GM21786 (cell line): ENCODE data around the gene LRIG1.

Experiments
- ATAC-seq: cut with Tn5 transposase; IDR thresholded peaks from one replicate; pipeline ENCODE4 v1.9.1; 2021; ENCODE audit not compliant: unreplicated experiment

LRIG1 gene

DNA sequence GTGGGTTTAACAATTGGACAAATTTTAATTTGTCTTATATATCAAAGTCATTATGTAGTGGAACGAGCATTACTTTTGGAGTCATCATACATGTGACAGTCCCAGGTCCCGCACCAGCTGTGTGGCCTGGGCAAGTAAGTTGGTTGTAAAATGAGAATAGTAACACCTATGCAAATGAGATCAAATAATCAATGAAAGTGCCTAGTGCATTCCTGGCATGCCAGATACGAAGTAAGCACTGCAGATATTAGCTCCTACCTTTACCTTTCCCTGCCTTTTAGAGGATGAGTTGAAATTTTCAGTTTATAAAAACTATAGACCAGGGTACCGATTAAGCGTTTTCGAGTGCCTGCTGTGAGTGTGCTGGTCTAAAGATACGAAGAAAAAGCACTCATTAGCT lies 134.1 kb downstream of the LRIG1 start:
- no peak for ATAC-seq

DNA sequence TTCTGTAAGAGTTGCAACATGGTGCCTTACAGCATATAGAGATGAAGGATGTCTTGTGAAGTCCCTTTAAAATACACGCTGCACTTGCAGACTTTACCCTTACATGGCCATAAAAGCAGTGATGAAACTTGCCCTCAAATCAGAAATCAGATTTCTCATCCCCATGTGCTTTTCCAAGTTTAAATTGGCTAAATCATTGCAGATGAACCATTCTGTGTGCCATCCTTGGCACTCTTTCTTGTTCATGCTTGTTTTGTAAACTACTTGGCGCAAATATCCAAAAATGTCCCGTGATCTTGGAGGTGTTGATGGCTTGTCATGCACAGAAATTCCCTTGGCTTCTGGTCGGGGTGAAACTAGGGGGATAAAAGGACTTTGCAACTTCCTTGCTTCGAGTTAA lies 135.7 kb downstream of the LRIG1 start:
- no peak for ATAC-seq

DNA sequence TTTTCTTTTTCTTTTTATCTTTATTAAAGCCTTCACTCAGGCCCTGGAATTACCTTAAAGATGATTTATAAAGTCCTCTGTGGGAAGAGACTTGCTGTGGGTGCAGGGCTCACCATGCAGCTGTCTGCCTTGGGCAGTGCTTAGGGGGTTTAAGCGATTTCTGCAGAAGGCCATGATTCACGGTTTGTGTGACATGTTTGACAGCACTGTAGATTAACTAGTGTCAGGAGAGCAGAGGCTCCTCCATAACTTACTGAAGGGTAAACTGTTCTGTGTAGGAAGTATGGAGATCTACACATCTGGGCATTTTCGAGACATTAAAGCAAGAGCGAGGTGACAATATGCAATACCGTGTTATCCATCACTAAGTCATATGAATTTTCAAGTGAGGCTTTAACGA lies 137.7 kb downstream of the LRIG1 start:
- no peak for ATAC-seq

DNA sequence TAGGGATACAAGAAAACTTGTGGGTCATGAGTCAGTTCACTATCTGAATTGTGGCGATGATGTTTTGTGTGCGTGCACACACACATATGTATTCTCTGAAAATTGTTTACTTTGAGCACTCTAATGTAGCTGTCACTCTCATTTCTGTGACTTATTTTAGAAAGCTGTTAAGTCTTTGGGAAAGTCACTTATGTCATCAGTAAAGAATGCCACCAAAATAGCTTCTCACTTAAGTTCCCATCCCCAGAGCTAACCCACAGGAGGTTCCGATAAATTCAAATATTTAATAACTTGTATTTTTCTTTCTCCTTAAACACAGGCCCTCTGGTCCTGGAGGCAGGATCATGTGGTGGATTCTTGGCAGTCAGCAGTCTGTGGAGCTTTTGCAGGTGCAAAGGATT lies 138.3 kb downstream of the LRIG1 start:
- ATAC-seq: no peak

DNA sequence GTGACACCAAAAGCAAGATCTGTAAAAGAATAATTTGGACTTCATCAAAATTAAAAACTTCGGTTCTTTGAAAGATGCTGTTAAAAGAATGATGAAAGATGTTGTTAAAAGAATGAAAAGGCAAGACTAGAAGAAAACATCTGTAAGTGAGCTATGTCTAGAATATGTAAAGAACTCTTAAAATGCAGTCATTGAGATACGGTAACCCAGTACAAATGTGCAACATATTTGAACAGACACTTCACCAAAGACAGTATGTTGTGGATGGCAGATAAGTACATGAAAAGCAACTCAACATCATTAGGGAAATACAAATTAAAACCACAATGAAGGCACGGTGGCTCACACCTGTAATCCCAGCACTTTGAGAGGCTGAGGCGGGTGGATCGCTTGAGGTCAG lies 139.5 kb downstream of the LRIG1 start:
- no peak for ATAC-seq

DNA sequence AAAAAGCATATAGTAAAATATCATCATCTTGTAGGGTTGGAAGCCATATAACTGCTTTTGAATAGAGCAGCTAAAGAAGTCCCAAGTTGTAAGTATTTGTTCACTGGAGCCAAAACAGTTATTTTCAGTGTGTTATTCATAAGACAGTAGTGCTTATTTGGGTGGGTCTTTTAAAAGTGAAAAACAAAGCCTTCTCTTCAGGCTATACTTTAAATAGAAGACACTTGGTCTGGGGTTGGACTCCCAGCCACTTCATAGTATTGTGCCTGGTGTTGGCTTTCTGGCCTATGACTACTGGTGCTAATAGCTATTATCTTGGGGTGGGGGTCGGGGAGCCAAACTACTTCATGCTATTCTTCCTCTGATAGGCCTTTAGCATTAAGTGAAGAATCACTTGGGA lies 144.8 kb downstream of the LRIG1 start:
- ATAC-seq: no peak

DNA sequence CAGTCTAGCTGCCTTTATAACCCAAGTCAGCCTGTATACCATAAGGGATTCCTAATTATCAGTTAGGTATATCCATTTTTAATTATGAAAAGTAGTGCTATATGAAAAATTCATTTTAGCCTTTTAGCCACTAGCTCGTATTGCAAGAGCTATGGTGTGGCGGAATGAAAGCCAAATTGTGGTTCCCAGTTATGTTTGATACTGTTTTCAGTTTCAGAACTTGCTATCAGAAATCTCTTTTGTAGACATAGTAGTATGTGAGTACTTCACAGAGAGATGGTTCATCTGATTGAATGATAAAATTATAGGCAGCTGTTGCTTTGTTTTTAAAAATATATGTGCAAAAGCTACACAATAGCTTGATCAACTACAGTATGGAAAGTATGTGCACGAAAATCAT lies 145.4 kb downstream of the LRIG1 start:
- ATAC-seq: no peak

DNA sequence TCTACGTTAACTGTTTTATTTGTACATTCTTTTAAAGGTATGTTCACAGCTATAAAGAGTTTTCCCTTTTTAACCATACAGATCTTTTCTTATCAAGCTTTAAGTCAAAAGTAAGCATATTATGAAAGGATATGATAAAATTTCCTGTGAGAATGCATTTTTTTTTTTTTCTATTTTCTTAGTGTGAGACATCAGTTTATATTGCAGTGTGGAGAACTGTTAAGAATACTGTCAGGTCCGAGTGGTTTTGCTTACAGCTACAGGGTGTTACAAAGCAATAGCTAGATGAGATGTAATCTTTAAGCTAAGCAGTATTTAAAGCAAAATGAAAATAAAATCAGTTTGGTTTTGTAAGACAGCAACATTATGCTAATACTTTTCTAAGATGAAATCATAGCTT lies 146.8 kb downstream of the LRIG1 start:
- ATAC-seq: no peak

DNA sequence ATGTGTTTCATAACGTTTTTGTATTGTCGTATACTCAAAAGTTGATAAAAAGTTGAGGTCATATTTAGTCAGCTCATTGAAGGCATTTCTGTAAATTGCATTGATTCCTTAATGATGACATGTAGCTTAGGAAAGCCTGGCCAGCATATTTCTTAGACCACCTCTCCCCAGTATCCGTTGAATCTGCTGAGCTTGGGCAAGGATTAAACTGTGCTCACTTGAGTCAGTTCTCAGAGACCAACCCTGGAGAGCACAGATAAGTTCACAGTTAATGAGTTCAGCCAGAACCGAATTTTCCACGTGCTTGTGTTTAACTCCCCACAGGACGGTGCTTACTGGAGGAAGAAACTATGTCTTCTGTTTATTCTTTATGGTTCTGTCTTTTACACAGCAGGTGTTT lies 147.3 kb downstream of the LRIG1 start:
- no peak for ATAC-seq

DNA sequence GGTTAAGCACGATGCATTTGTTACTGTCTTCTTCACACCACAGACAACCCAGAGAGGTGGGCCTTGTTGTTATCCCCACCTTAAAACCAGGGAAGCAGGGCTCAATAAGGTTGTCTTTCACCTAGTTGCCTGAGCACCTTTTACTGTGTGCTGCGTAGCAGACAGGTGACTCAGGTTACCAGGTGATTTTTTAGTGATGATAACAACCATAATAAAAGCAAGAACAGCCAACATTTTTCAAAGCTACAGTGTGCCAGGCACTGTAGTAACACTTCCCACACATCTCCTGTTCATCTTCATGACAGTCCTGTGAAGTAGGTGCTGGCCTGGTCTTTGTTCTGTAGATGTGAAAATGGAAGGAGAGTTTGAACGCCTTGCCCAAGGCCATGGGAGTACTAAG lies 147.8 kb downstream of the LRIG1 start:
- ATAC-seq: no peak

DNA sequence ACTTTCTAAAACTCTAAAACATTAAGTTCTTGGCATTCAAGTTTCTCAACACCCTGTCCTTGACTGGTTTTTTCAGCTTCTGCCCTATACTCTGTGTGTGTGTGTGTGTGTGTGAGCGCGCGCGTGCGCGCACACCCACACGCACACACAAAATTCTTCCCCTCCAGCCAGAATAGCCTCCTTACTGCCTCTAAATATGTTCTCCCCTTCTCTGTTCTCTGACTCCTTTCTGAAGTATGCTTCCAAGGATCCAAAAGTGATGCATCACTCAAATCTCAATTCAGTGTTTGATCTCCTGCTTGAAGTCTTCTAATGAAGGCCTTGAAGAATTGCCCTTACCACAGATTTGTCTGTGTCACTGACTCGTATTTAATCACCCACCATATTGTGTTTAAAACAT lies 150.2 kb downstream of the LRIG1 start:
- no peak for ATAC-seq

DNA sequence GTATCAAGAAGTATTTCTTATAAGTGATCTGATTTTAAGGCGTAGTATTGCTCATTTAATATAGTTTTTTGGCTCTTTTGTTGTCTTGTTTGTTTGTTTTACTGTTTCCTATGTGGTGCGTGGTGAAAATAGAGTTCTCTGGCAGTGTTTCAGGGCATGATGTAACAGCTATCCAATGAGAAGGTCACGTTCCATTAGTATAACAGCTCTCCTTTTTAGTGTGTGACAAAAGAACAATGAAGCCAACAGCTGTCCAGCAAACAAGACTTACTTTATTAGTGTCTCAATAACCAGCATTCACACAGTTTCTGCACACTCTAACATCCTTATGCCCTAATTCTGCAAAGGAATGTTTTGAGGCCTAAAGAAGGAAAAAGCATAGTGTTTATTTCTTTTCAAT lies 152.1 kb downstream of the LRIG1 start:
- ATAC-seq: no peak

DNA sequence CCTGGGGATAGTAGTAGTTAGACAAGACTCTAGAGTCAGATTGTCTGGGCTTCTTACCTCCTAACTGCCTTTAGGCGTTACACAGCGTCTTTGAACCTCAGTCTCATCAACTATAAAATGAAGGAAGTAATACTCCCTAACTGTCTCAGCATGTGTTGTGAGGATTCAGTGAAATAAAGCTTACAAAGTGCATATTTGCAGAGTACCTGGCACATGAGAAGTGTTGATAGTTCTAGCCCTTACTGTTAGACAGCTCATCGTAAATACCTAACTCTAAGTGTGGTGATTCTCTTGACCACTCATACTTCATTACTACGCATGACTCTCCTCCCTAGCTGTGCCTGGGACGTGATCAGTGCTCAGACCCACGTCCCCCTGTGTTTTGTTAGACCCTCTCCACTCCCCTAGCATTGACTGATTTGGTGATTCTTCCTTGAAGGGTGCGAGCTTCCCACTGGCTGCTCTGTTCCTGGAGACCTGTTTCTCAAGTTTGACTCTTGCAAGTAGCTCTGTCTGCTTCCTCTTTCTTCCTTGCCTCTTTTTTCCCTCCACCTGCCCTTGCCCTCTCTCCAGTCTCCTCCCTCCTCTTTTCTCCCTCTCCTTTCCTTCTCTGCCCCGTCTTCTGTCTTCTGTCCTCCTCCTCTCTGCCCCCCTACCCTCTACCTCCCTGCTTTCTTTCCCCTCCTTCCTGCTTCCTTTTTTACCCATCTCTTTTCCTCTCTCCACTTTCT lies 155.8 kb downstream of the LRIG1 start:
- no peak for ATAC-seq

DNA sequence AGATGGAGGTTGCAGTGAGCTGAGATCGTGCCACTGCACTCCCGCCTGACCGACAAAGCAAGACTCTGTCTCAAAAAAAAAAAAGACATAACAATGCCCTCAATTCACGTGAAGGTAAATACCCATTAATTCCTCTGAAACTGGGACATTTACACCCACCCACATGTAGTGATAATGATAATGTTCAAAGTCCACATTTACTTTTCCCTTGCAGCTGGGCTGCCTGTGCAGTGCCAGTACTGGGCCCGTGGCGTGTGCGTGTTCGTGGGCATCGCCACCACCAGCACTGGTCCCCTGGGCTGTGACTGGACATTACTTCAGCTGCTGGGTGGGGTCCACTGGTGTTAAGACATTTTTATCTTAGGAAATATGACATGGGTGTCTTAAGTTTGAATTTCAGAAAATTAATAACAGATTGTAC lies 156.4 kb downstream of the LRIG1 start:
- ATAC-seq: no peak

DNA sequence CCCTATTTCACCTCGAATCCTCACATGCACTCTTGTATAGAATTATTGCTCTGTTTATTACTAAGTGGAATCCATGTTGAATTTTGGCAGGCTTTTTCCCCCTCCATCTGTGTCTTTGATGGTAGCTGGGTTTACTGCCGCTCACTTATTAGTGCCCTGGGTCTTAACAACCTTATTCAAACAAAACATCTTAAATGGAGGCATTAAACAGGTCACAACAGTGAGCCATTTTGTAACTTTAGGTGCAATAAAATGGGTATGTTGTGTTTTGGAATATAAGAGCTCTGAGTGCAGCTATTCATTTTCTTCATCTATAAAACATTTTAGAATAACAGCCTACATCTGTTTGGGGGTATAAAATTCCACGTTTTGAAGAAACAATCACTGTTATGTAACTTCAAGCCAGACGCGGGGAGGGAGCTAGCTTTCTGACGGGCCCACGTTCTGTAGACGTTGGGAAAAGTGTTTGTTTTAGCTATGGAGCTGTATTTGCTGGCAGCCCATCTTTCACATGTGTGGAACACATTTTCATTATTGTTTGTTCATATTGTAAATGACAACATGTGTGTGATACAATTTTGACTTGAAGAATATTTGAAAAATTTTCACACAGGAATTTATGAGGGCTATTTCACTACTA lies 158.0 kb downstream of the LRIG1 start:
- no peak for ATAC-seq

DNA sequence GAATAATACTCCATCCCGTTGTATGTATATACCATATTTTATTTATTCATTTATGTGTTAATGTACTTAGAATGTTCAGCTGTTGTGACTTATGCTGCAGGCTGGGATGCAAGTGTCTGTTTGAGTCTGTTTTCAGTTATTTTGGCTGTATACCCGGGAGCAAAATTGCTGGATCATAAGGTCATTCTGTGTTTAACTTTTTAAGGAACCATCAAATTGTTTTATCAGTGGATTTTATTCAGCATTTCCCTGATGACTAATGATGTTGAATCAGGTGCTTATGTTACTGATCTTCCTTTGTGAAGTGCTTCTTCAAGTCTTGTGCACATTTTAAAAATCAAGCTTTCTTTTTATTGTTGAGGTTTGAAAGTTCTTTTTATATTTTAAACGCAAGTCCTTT lies 161.9 kb downstream of the LRIG1 start:
- ATAC-seq: no peak

DNA sequence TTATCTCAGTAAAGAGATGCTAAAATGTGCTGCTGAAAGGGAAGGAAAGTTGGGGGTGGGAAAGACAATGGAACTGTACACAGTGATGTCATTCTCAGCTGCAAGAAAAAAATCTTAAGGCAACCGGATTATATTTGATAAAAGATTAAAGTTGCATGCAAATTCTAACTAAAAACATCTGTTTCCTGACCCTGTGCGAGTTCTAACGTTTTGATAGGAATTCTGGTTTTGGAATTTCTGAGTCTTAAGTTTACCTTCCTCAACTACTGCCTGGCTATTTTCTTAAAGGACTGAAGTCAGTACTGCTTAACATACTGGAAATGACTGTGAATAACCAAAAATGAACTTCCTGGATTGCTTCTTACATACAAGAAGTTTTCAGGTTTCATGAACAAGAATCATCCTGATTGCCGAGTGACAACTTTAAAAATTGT lies 164.5 kb downstream of the LRIG1 start:
- no peak for ATAC-seq

DNA sequence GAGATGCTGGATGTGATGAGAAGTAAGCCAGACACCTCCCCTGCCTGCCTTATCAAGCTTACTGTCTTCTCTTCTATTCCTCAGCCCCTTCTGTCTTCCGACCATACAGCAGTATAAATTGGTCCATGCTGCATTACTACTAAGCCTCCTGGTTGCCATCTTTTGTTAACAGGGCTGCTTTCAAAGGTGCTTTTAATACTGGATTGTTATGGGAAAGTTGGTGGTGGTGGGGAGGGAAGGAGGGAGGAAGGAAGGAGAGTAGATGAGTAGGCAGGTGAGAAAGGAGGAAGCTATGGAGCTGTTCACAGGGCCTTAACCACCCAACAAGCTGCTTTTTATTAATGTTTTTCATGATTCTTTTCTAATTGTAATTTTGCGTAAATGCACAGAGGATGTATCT lies 165.2 kb downstream of the LRIG1 start:
- ATAC-seq: no peak
